ENCODE measurements around the gene RABL3. TPM values are rescaled to one million over a fixed set of nuclear protein-coding genes. Genes with fewer than 3 reads are reported as not detected.

Gene RABL3
- total RNA-seq, 2 donors from 2014 or later: 15.2 to 19.4 TPM

Other genes with a start within 250 kb of the RABL3 start
- gene NDUFB4, start 146.2 kb downstream of the RABL3 start, total RNA-seq: 100 to 1,000 TPM; 285 to 331 TPM
- gene HGD, start 60.3 kb downstream of the RABL3 start, total RNA-seq: 1 to 10 TPM in 1 of 2 donors, not detected in 1; 1.5 TPM
- gene GTF2E1, start 228 bp upstream of the RABL3 start, total RNA-seq: 10 to 100 TPM; 13.6 to 13.7 TPM
- under 1 TPM in 1 of 2 donors, not detected in 1; 0.42 TPM for gene STXBP5L, start 165.7 kb upstream of the RABL3 start, total RNA-seq

Measured in left cardiac atrium (tissue), 2 donors.